T-cell (primary cell): ENCODE measurements around the gene GABBR2. TPM values are rescaled to one million over a fixed set of nuclear protein-coding genes. Genes with fewer than 3 reads are reported as not detected.

ENCODE experiments used
- ATAC-seq, 4 experiments: fragments of 200-7000 bp in 3 of 4; fragments of 150-1000 bp in 1 of 4; cut with Tn5 transposase; replicated peaks in 1 of 4; 1 replicate in 3 of 4; 2 replicates in 1 of 4; pipeline ENCODE4 v1.10.0; 2021; ENCODE audit warnings: moderate library complexity in 3 of 4, mild to moderate bottlenecking in 2 of 4, moderate number of reproducible peaks in 1 of 4
- CTCF ChIA-PET, 2 donors: fragments of 300-600 bp; sonication (Branson Sonifier 250); formaldehyde crosslinking; loops; one replicate each; lab custom pipeline; 2022; ENCODE audit warnings: antibody characterized with exemption in 2 of 2; lab: Charles Lee
- POLR2A ChIA-PET, 2 donors: fragments of 300-600 bp; sonication (Branson Sonifier 250); formaldehyde crosslinking; loops; one replicate each; lab custom pipeline; 2022; ENCODE audit warnings: antibody characterized with exemption in 2 of 2; lab: Charles Lee
- DNase-seq, 35 experiments: peaks; one replicate each; pipeline versions ENCODE4 v3.0.0 to v3.0.0-alpha.2; 2013 to 2023
- H3K27ac ChIP-seq: one replicate; pipeline ENCODE4 v1.5.1; 2013; ENCODE audit warnings: low read length
- H3K27me3 ChIP-seq, 2 experiments: replicated peaks in 1 of 2; 1 replicate in 1 of 2; 2 replicates in 1 of 2; pipeline versions ENCODE4 v1.6.1 to v1.7.0; 2013; ENCODE audit warnings: low read length in 1 of 2, mixed read lengths in 1 of 2; ENCODE audit not compliant: control insufficient read depth in 2 of 2, insufficient read depth in 2 of 2; ENCODE audit errors: extremely low read depth in 1 of 2
- H3K36me3 ChIP-seq, 2 donors: 1 replicate in 1 of 2; 2 replicates in 1 of 2; pipeline versions ENCODE4 v1.6.1 to v1.7.0; 2013; ENCODE audit warnings: low read length in 1 of 2; ENCODE audit not compliant: control insufficient read depth in 2 of 2, insufficient read depth in 1 of 2; ENCODE audit errors: extremely low read depth in 1 of 2
- H3K4me1 ChIP-seq, 2 experiments: 1 replicate in 1 of 2; 2 replicates in 1 of 2; pipeline versions ENCODE4 v1.6.1 to v1.7.0; 2013; ENCODE audit warnings: low read length in 2 of 2, mixed read lengths in 1 of 2; ENCODE audit not compliant: insufficient read depth in 2 of 2, control insufficient read depth in 1 of 2; ENCODE audit errors: extremely low read depth in 1 of 2
- H3K4me3 ChIP-seq, 2 donors: 1 replicate in 1 of 2; 2 replicates in 1 of 2; pipeline versions ENCODE4 v1.5.1 to v1.7.0; 2013; ENCODE audit warnings: mild to moderate bottlenecking in 2 of 2, low read length in 1 of 2, moderate library complexity in 1 of 2; ENCODE audit not compliant: control insufficient read depth in 1 of 2; ENCODE audit errors: extremely low read depth in 1 of 2
- H3K9me3 ChIP-seq: 2 replicates; pipeline ENCODE4 v1.7.0; 2013
- H3K27ac Mint-ChIP-seq, 2 donors: one replicate each; pipeline ENCODE4 v1.8.0; 2020 to 2021; ENCODE audit warnings: mild to moderate bottlenecking in 2 of 2, mixed read lengths in 2 of 2
- H3K27me3 Mint-ChIP-seq, 2 donors: one replicate each; pipeline ENCODE4 v1.8.0; 2021 to 2022; ENCODE audit warnings: mixed read lengths in 2 of 2
- H3K36me3 Mint-ChIP-seq: one replicate; pipeline ENCODE4 v1.8.0; 2021; ENCODE audit warnings: mixed read lengths
- H3K4me1 Mint-ChIP-seq, 3 donors: one replicate each; pipeline ENCODE4 v1.8.0; 2020 to 2022; ENCODE audit warnings: mixed read lengths in 3 of 3, mild to moderate bottlenecking in 1 of 3
- H3K4me3 Mint-ChIP-seq, 3 donors: one replicate each; pipeline ENCODE4 v1.8.0; 2020 to 2022; ENCODE audit warnings: mild to moderate bottlenecking in 3 of 3, mixed read lengths in 3 of 3, moderate library complexity in 3 of 3
- H3K9me3 Mint-ChIP-seq, 3 donors: one replicate each; pipeline ENCODE4 v1.8.0; 2020 to 2022; ENCODE audit warnings: mixed read lengths in 3 of 3
- WGBS: methylation state at CpG from one replicate; pipeline ENCODE4 v1.1.5; 2013; ENCODE audit warnings: missing lambda C conversion rate; ENCODE audit not compliant: insufficient coverage; 5-methylcytosine and 5-hydroxymethylcytosine counted together
- total RNA-seq, 35 experiments: library from RNA in 6 of 35; stranded (reverse) in 6 of 35; fragments of 120-200 nt in 1 of 35; gene quantifications; one replicate each; pipeline versions ENCODE4 v1.2.1 to v1.2.4 and lab custom pipeline; 2013 to 2026

GABBR2 gene
- total RNA-seq, 5 donors from 2014 or later (not counting 1 experiment from before 2014, with no cell fraction given): 0.03 TPM; not detected in 4

GRCh38 chr9:98495530-98495929 is 213.2 kb downstream of the GABBR2 start:
- CTCF ChIA-PET: no interaction called here
- POLR2A ChIA-PET: no interaction called here

GRCh38 chr9:98494852-98495251 is 213.9 kb downstream of the GABBR2 start:
- 63% methylated on average over 2 of the region's 2 CpGs for WGBS
- H3K4me3 ChIP-seq: no peak overlapping the region
- H3K27ac Mint-ChIP-seq: no peak overlapping the region
- H3K36me3 ChIP-seq: no peaks in the 10 kb centered on the region
- peaks cover 0 to 6% of the 10 kb centered on the region in 2 experiments for H3K27me3 ChIP-seq
- peaks cover 20 to 27% of the 10 kb centered on the region in 2 donors for H3K27me3 Mint-ChIP-seq
- CTCF ChIA-PET: no interaction called here
- POLR2A ChIA-PET: no interaction called here
- H3K4me3 Mint-ChIP-seq: no peak overlapping the region
- ATAC-seq (no peak), DNase-seq (no peak)
- H3K9me3 Mint-ChIP-seq: peaks cover 0 to 7% (median 0%) of the 10 kb centered on the region in 3 donors
- no peaks in the 10 kb centered on the region for H3K36me3 Mint-ChIP-seq
- H3K4me1 ChIP-seq: no peaks in the 10 kb centered on the region
- H3K27ac ChIP-seq: no peak overlapping the region
- no peaks in the 10 kb centered on the region for H3K4me1 Mint-ChIP-seq
- H3K9me3 ChIP-seq: no peaks in the 10 kb centered on the region

More at GRCh38 chr9:98495530-98495929, 213.2 kb downstream of the GABBR2 start:
- Mint-ChIP-seq H3K4me3 (no peak overlapping the region), H3K4me1 (no peaks in the 10 kb centered on the region), H3K36me3 (no peaks in the 10 kb centered on the region), H3K27ac (no peak overlapping the region), H3K9me3 (peaks cover 0 to 7% (median 0%) of the 10 kb centered on the region in 3 donors), H3K27me3 (peaks cover 23 to 30% of the 10 kb centered on the region in 2 donors)
- DNase-seq: no peak
- Histone ChIP-seq H3K9me3 (no peaks in the 10 kb centered on the region), H3K4me1 (no peaks in the 10 kb centered on the region), H3K27me3 (peaks cover 0 to 9% of the 10 kb centered on the region in 2 experiments), H3K36me3 (no peaks in the 10 kb centered on the region), H3K27ac (no peak overlapping the region), H3K4me3 (no peak overlapping the region)
- WGBS: 71% methylated on average over 2 of the region's 3 CpGs
- ATAC-seq: no peak

- H3K4me1 ChIP-seq: no peaks in the 10 kb centered on the region
- ATAC-seq (no peak), DNase-seq (no peak)
- ChIA-PET POLR2A (no interaction called here), CTCF (no interaction called here)
- H3K27me3 Mint-ChIP-seq: peaks cover 13% of the 10 kb centered on the region in 2 donors
- H3K36me3 ChIP-seq: no peaks in the 10 kb centered on the region
- H3K27ac ChIP-seq: no peak overlapping the region
- no peak overlapping the region for H3K27ac Mint-ChIP-seq
- no peaks in the 10 kb centered on the region for H3K9me3 ChIP-seq
- peaks cover 0 to 6% of the 10 kb centered on the region in 2 experiments for H3K27me3 ChIP-seq
- H3K9me3 Mint-ChIP-seq: peaks cover 0 to 7% (median 0%) of the 10 kb centered on the region in 3 donors
- no peaks in the 10 kb centered on the region for H3K4me1 Mint-ChIP-seq
- WGBS: 67% methylated on average over 2 of the region's 3 CpGs
- no peak overlapping the region for H3K4me3 ChIP-seq
- H3K36me3 Mint-ChIP-seq: no peaks in the 10 kb centered on the region
- no peak overlapping the region for H3K4me3 Mint-ChIP-seq
Measured at GRCh38 chr9:98491828-98492227, 216.9 kb downstream of the GABBR2 start.

- POLR2A ChIA-PET: interaction anchor here in 1 of 2 donors (0.7 kb wide), 1 partner anchor 17 kb away, joined by 3 read pairs; no protein-coding TSS in a partner anchor
- ATAC-seq (no peak), DNase-seq (no peak)
- H3K9me3 ChIP-seq: no peaks in the 10 kb centered on the region
- H3K36me3 Mint-ChIP-seq: no peaks in the 10 kb centered on the region
- no peaks in the 10 kb centered on the region for H3K36me3 ChIP-seq
- H3K4me1 ChIP-seq: no peaks in the 10 kb centered on the region
- peaks cover 0 to 7% (median 0%) of the 10 kb centered on the region in 3 donors for H3K9me3 Mint-ChIP-seq
- H3K4me1 Mint-ChIP-seq: no peaks in the 10 kb centered on the region
- no peak overlapping the region for H3K4me3 ChIP-seq
- no peak overlapping the region for H3K4me3 Mint-ChIP-seq
- no peak overlapping the region for H3K27ac ChIP-seq
- peaks cover 0 to 3% of the 10 kb centered on the region in 2 experiments for H3K27me3 ChIP-seq
- CTCF ChIA-PET: no interaction called here
- no peak overlapping the region for H3K27ac Mint-ChIP-seq
- 0% methylated on average over 1 of the region's 3 CpGs for WGBS
- peaks cover 10 to 11% of the 10 kb centered on the region in 2 donors for H3K27me3 Mint-ChIP-seq
Measured at GRCh38 chr9:98491231-98491651, 217.5 kb downstream of the GABBR2 start.

- Histone ChIP-seq H3K4me1 (no peaks in the 10 kb centered on the region), H3K36me3 (no peaks in the 10 kb centered on the region), H3K4me3 (no peak overlapping the region), H3K27me3 (peaks cover 0 to 16% of the 10 kb centered on the region in 2 experiments), H3K9me3 (no peaks in the 10 kb centered on the region), H3K27ac (no peak overlapping the region)
- ChIA-PET CTCF (no interaction called here), POLR2A (interaction anchor here in 1 of 2 donors (0.5 kb wide), 1 partner anchor 1025 kb away, joined by 8 read pairs; no protein-coding TSS in a partner anchor)
- no peak for DNase-seq
- Mint-ChIP-seq H3K36me3 (no peaks in the 10 kb centered on the region), H3K27ac (no peak overlapping the region), H3K27me3 (peaks cover 14 to 19% of the 10 kb centered on the region in 2 donors), H3K9me3 (peaks cover 0 to 4% (median 0%) of the 10 kb centered on the region in 3 donors), H3K4me3 (no peak overlapping the region), H3K4me1 (no peaks in the 10 kb centered on the region)
- ATAC-seq: no peak
- 72% methylated on average over 3 of the region's 8 CpGs for WGBS
Measured at GRCh38 chr9:98488571-98489312, 220.0 kb downstream of the GABBR2 start.

GRCh38 chr9:98485706-98486105 is 223.0 kb downstream of the GABBR2 start:
- no peaks in the 10 kb centered on the region for H3K36me3 Mint-ChIP-seq
- POLR2A ChIA-PET: no interaction called here
- no peaks in the 10 kb centered on the region for H3K4me1 Mint-ChIP-seq
- CTCF ChIA-PET: no interaction called here
- Histone ChIP-seq H3K27me3 (peaks cover 0 to 31% of the 10 kb centered on the region in 2 experiments), H3K4me3 (no peak overlapping the region), H3K9me3 (no peaks in the 10 kb centered on the region), H3K27ac (no peak overlapping the region), H3K36me3 (no peaks in the 10 kb centered on the region), H3K4me1 (no peaks in the 10 kb centered on the region)
- peaks cover 23 to 26% of the 10 kb centered on the region in 2 donors for H3K27me3 Mint-ChIP-seq
- ATAC-seq (no peak), DNase-seq (no peak)
- H3K4me3 Mint-ChIP-seq: no peak overlapping the region
- no peak overlapping the region for H3K27ac Mint-ChIP-seq
- WGBS: 81% methylated on average over 4 of the region's 4 CpGs
- no peaks in the 10 kb centered on the region for H3K9me3 Mint-ChIP-seq
